Measurements from ENCODE around the gene RALGDS. TPM values are rescaled to one million over a fixed set of nuclear protein-coding genes. Genes with fewer than 3 reads are reported as not detected.
"Not testable (repeated sequence)": the region's sequence is repeated elsewhere in the genome, so short reads cannot be mapped to it uniquely, and the experiment has no call there.

The RALGDS gene
- total RNA-seq = 10 to 100 TPM; 29.5 to 32.5 TPM

- DNase-seq = peak; percentile 91
- Mint-ChIP-seq H3K9me3 (no peaks in the 10 kb centered on the region), H3K36me3 (ENCODE audit: low read depth) (peaks cover 2% of the 10 kb centered on the region), H3K4me3 (peak within 1 kb of the TSS; percentile 78), H3K27ac (peak within 1 kb of the TSS; percentile 89), H3K4me1 (ENCODE audit: low read depth) (peaks cover 43% of the 10 kb centered on the region), H3K27me3 (ENCODE audit: low read depth) (no peaks in the 10 kb centered on the region)
- CTCF ChIA-PET = interaction anchor here (1.0 kb wide), 1 partner anchor 23 kb away, joined by 6 read pairs; no protein-coding TSS in a partner anchor
- intact Hi-C loops (cut with micrococcal nuclease) = loop anchor here (1.0 kb wide), 4 partner anchors 13 to 91 kb away; partner anchors contain the start of gene GTF3C5
These were observed at the start of gene RALGDS for GRCh38 chr9:133121198-133121914. RALGDS (minus strand) TSS chr9:133121240; CDS start chr9:133121154, 86 bp downstream.

GRCh38 chr9:133170716-133171115 is 49.7 kb upstream of the RALGDS start:
- H3K4me1 Mint-ChIP-seq (ENCODE audit: low read depth) = no peaks in the 10 kb centered on the region
- H3K27me3 Mint-ChIP-seq (ENCODE audit: low read depth) = no peaks in the 10 kb centered on the region
- H3K4me3 Mint-ChIP-seq = no peak overlapping the region
- H3K9me3 Mint-ChIP-seq = no peaks in the 10 kb centered on the region
- DNase-seq = no peak
- CTCF ChIA-PET = interaction anchor here (2.1 kb wide), 1 partner anchor 16 kb away, joined by 10 read pairs; no protein-coding TSS in a partner anchor
- no peak overlapping the region for H3K27ac Mint-ChIP-seq
- no peaks in the 10 kb centered on the region for H3K36me3 Mint-ChIP-seq (ENCODE audit: low read depth)
- intact Hi-C loops (cut with micrococcal nuclease) = no loop called here

GRCh38 chr9:133169687-133170086 is 48.6 kb upstream of the RALGDS start:
- CTCF ChIA-PET = interaction anchor here (0.8 kb wide), 1 partner anchor 11 kb away, joined by 3 read pairs; no protein-coding TSS in a partner anchor
- DNase-seq; H3K9me3 Mint-ChIP-seq; H3K4me1 Mint-ChIP-seq (ENCODE audit: low read depth); H3K4me3 Mint-ChIP-seq; H3K27ac Mint-ChIP-seq; H3K36me3 Mint-ChIP-seq (ENCODE audit: low read depth); H3K27me3 Mint-ChIP-seq (ENCODE audit: low read depth); intact Hi-C loops (cut with micrococcal nuclease): not testable (repeated sequence)

GRCh38 chr9:133169102-133169501 is 48.1 kb upstream of the RALGDS start:
- Mint-ChIP-seq H3K27ac (no peak overlapping the region), H3K36me3 (ENCODE audit: low read depth) (no peaks in the 10 kb centered on the region), H3K27me3 (ENCODE audit: low read depth) (no peaks in the 10 kb centered on the region), H3K4me1 (ENCODE audit: low read depth) (peaks cover under 1% of the 10 kb centered on the region), H3K4me3 (no peak overlapping the region), H3K9me3 (no peaks in the 10 kb centered on the region)
- intact Hi-C loops (cut with micrococcal nuclease) = no loop called here
- DNase-seq = no peak
- CTCF ChIA-PET = no interaction called here

DNA sequence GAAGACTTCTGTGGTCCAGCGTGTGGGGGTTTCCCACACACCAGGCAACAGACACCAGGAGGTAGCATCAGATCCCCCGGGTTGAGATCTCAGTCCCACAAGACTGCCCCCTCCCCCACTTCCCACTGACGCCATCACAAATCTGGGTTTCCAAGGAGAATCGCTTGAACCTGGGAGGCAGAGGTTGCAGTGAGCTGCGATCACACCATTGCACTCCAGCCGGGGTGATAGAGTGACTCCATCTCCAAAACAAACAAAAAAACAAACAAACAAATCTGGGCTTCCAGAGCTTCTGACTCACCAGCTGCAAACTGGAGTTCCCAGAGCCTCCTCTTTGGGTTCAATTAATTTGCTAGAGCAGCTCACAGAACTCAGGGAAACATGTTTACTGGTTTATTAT is 47.4 kb upstream of the RALGDS start:
- H3K4me1 Mint-ChIP-seq (ENCODE audit: low read depth) = peaks cover 2% of the 10 kb centered on the region
- no peak overlapping the region for H3K4me3 Mint-ChIP-seq
- CTCF ChIA-PET = interaction anchor here (0.7 kb wide), 1 partner anchor 18 kb away, joined by 3 read pairs; no protein-coding TSS in a partner anchor
- no peak overlapping the region for H3K27ac Mint-ChIP-seq
- H3K9me3 Mint-ChIP-seq = no peaks in the 10 kb centered on the region
- no peaks in the 10 kb centered on the region for H3K36me3 Mint-ChIP-seq (ENCODE audit: low read depth)
- no peaks in the 10 kb centered on the region for H3K27me3 Mint-ChIP-seq (ENCODE audit: low read depth)
- DNase-seq = no peak
- intact Hi-C loops (cut with micrococcal nuclease) = no loop called here

DNA sequence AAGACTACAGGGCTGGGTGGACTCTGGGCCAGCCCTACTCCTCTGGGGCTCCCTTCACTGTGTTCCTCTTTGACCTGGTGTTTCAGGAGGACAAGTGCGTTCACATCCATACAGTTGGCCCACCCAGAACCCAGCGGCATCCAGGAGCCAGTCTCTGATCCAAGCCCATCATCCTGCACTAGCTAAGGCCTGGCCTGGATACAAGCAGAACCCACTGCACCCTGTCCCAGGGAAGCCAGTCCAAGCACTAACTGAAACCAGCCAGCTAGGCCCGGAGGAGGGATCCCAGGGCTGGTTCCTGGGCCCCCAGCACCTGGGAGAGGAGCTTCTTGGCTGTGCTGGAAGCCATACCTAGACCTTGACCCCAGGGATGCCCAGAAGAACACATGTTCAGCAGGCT is 46.7 kb upstream of the RALGDS start:
- Mint-ChIP-seq H3K9me3 (no peaks in the 10 kb centered on the region), H3K27ac (no peak overlapping the region), H3K4me3 (no peak overlapping the region), H3K36me3 (ENCODE audit: low read depth) (no peaks in the 10 kb centered on the region), H3K4me1 (ENCODE audit: low read depth) (peaks cover 2% of the 10 kb centered on the region), H3K27me3 (ENCODE audit: low read depth) (no peaks in the 10 kb centered on the region)
- CTCF ChIA-PET = no interaction called here
- DNase-seq = no peak
- intact Hi-C loops (cut with micrococcal nuclease) = no loop called here

GRCh38 chr9:133167096-133167730 is 46.2 kb upstream of the RALGDS start:
- no peak overlapping the region for H3K4me3 Mint-ChIP-seq
- no peaks in the 10 kb centered on the region for H3K9me3 Mint-ChIP-seq
- peaks cover 2% of the 10 kb centered on the region for H3K4me1 Mint-ChIP-seq (ENCODE audit: low read depth)
- no peak for DNase-seq
- no peaks in the 10 kb centered on the region for H3K27me3 Mint-ChIP-seq (ENCODE audit: low read depth)
- intact Hi-C loops (cut with micrococcal nuclease) = no loop called here
- H3K27ac Mint-ChIP-seq = no peak overlapping the region
- CTCF ChIA-PET = interaction anchor here (1.2 kb wide), 1 partner anchor 72 kb away, joined by 3 read pairs; no protein-coding TSS in a partner anchor
- no peaks in the 10 kb centered on the region for H3K36me3 Mint-ChIP-seq (ENCODE audit: low read depth)

- Mint-ChIP-seq H3K4me1 (ENCODE audit: low read depth) (peaks cover 2% of the 10 kb centered on the region), H3K36me3 (ENCODE audit: low read depth) (no peaks in the 10 kb centered on the region), H3K27me3 (ENCODE audit: low read depth) (no peaks in the 10 kb centered on the region), H3K9me3 (no peaks in the 10 kb centered on the region), H3K4me3 (no peak overlapping the region), H3K27ac (no peak overlapping the region)
- intact Hi-C loops (cut with micrococcal nuclease) = no loop called here
- CTCF ChIA-PET = interaction anchor here (1.2 kb wide), 1 partner anchor 73 kb away, joined by 3 read pairs; no protein-coding TSS in a partner anchor
- DNase-seq = no peak
These were observed 45.4 kb upstream of the RALGDS start for GRCh38 chr9:133166392-133166791.

GRCh38 chr9:133165452-133165730 is 44.4 kb upstream of the RALGDS start:
- H3K9me3 Mint-ChIP-seq = no peaks in the 10 kb centered on the region
- H3K27me3 Mint-ChIP-seq (ENCODE audit: low read depth) = no peaks in the 10 kb centered on the region
- H3K36me3 Mint-ChIP-seq (ENCODE audit: low read depth) = no peaks in the 10 kb centered on the region
- H3K27ac Mint-ChIP-seq = no peak overlapping the region
- H3K4me3 Mint-ChIP-seq = no peak overlapping the region
- CTCF ChIA-PET = no interaction called here
- intact Hi-C loops (cut with micrococcal nuclease) = no loop called here
- DNase-seq = no peak
- peaks cover 4% of the 10 kb centered on the region for H3K4me1 Mint-ChIP-seq (ENCODE audit: low read depth)

GRCh38 chr9:133164191-133164590 is 43.2 kb upstream of the RALGDS start:
- intact Hi-C loops (cut with micrococcal nuclease) = no loop called here
- peak overlapping the region; percentile 70 for H3K4me3 Mint-ChIP-seq
- peaks cover 4% of the 10 kb centered on the region for H3K4me1 Mint-ChIP-seq (ENCODE audit: low read depth)
- CTCF ChIA-PET = no interaction called here
- H3K36me3 Mint-ChIP-seq (ENCODE audit: low read depth) = no peaks in the 10 kb centered on the region
- H3K9me3 Mint-ChIP-seq = no peaks in the 10 kb centered on the region
- no peaks in the 10 kb centered on the region for H3K27me3 Mint-ChIP-seq (ENCODE audit: low read depth)
- no peak for DNase-seq
- H3K27ac Mint-ChIP-seq = no peak overlapping the region

DNA sequence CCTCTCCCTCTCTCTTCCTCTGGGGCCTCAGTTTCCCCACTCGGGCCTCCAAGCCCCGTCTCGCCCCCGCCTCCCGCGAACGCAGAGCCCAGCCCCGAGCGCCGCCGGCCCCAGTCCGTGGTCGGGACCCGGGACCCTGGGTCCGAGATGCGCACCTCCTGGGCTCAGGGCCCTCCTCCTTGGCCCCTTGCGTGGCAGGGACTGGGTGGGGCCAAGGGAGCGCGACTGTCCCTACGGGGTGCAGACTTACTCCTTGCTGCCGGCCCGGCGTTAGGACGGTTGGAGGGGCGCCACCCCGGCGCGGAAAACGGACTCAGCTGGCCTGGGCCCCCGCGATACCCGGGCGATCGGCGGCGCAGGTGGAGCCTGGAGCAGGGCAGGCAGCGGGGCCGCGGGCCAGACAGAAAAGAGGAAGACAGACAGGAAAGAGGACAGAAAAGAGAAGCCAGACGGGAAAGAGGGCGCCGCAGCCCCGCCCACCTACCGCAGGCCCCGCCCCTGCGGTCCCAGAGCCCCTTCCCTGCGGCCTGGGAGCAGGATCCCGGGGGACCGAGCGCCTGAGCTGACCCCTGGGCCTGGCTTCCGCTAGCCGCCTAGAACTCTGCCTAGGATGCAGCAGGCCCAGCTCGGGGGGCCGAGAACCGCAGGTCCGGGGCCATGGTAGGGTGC is 42.6 kb upstream of the RALGDS start, which contains the start of gene GBGT1:
Gene GBGT1 (minus strand): TSS at position 411 of the 669 bp plus-strand sequence. CDS start 1,502 bp downstream, outside the sequence.
- Mint-ChIP-seq H3K27ac (no peak within 1 kb of the TSS), H3K27me3 (ENCODE audit: low read depth) (no peaks in the 10 kb centered on the region), H3K4me1 (ENCODE audit: low read depth) (peaks cover 4% of the 10 kb centered on the region), H3K9me3 (no peaks in the 10 kb centered on the region), H3K36me3 (ENCODE audit: low read depth) (no peaks in the 10 kb centered on the region), H3K4me3 (peak within 1 kb of the TSS; percentile 70)
- CTCF ChIA-PET = no interaction called here
- intact Hi-C loops (cut with micrococcal nuclease) = no loop called here
- DNase-seq = peak; percentile 39

DNA sequence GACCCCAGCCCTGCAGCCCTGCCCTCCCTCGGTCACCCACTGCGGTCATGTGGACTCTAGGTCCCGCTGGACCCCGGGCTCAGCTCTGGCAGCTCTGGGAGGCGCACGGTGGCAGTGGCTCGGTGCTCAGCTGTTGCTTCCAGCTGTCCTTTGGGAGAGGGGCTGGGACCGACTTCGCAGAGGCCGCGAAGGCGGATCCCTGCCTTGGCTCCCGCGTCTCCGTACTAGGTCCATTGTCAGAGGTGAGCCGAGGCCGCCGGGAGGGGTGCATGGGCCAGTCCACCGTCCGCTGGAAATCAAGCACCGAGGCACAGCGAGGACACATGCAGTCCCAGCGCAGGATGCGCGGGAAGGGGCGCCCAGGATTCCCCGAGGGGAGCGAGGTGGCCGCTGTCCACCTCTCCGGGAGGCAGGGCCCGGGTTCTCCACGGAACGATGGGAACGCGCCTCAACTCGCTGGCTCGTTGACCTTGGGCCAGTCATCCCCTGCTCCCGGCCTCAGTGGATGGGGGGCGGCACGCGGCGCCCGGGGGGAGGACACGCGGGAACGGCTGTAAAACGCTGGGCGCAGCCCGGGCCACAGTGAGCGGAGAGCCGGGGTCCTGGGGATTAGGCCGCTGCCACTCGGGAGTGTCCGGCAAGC is 41.9 kb upstream of the RALGDS start:
- H3K4me1 Mint-ChIP-seq (ENCODE audit: low read depth) = peaks cover 4% of the 10 kb centered on the region
- CTCF ChIA-PET = interaction anchor here (0.6 to 1.0 kb wide), 2 partner anchors 17 to 27 kb away, joined by 3 to 5 read pairs; no protein-coding TSS in a partner anchor
- no peak overlapping the region for H3K27ac Mint-ChIP-seq
- intact Hi-C loops (cut with micrococcal nuclease) = no loop called here
- H3K9me3 Mint-ChIP-seq = no peaks in the 10 kb centered on the region
- peak overlapping the region; percentile 58 for H3K4me3 Mint-ChIP-seq
- DNase-seq = no peak
- no peaks in the 10 kb centered on the region for H3K27me3 Mint-ChIP-seq (ENCODE audit: low read depth)
- H3K36me3 Mint-ChIP-seq (ENCODE audit: low read depth) = no peaks in the 10 kb centered on the region
